ENCODE results near the gene GOLGA6A. TPM values are rescaled to one million over a fixed set of nuclear protein-coding genes. Genes with fewer than 3 reads are reported as not detected.

Gene GOLGA6A
- total and polyA plus RNA-seq, 8 donors, result not detected

- WGBS, 2 donors, result 38 to 47% methylated on average over 7 of the region's 7 CpGs
- peaks cover 0 to 8% (median 4%) of the 10 kb centered on the region in 4 donors for H3K27me3 ChIP-seq
- DNase-seq (no peak), ATAC-seq (no peak), FAIRE-seq (no peak)
- H3K4me1 ChIP-seq, result peaks cover 0 to 7% (median 4%) of the 10 kb centered on the region in 3 donors
- H3K27ac ChIP-seq, result no peak overlapping the region
- H3K36me3 ChIP-seq, result no peaks in the 10 kb centered on the region
- intact Hi-C loops (cut with DNase I), result loop anchor here (5.0 to 10.0 kb wide), 3 partner anchors 183 to 198 kb away; no protein-coding TSS in a partner anchor
- H3K4me3 ChIP-seq, result no peak overlapping the region
- no peak for TF ChIP-seq CTCF (IDR thresholded peaks at IDR 0.05)
- H3K9me3 ChIP-seq, result no peaks in the 10 kb centered on the region
Measured at GRCh38 chr15:74124759-74125158, 42.4 kb upstream of the GOLGA6A start.

- H3K27me3 ChIP-seq, result peaks cover 0 to 8% (median 4%) of the 10 kb centered on the region in 4 donors
- no peaks in the 10 kb centered on the region for H3K36me3 ChIP-seq
- H3K27ac ChIP-seq, result no peak overlapping the region
- H3K9me3 ChIP-seq, result no peaks in the 10 kb centered on the region
- ATAC-seq (no peak), FAIRE-seq (no peak), DNase-seq (no peak)
- WGBS, 2 donors, result 52 to 58% methylated on average over 3 of the region's 3 CpGs
- no peak for TF ChIP-seq CTCF (IDR thresholded peaks at IDR 0.05)
- H3K4me1 ChIP-seq, result peaks cover 0 to 7% (median 4%) of the 10 kb centered on the region in 3 donors
- H3K4me3 ChIP-seq, result no peak overlapping the region
- intact Hi-C loops (cut with DNase I), result loop anchor here (5.0 to 10.0 kb wide), 3 partner anchors 183 to 198 kb away; no protein-coding TSS in a partner anchor
Measured at GRCh38 chr15:74124196-74124595, 41.8 kb upstream of the GOLGA6A start.

- peaks cover 0 to 7% (median 4%) of the 10 kb centered on the region in 4 donors for H3K27me3 ChIP-seq
- DNase-seq, result no peak
Measured at GRCh38 chr15:74123658-74124057, 41.3 kb upstream of the GOLGA6A start.

GRCh38 chr15:74123131-74123429, 40.7 kb upstream of the GOLGA6A start:
- WGBS, 2 donors, result 42 to 46% methylated on average over 4 of the region's 4 CpGs
- peaks cover 0 to 6% (median 2%) of the 10 kb centered on the region in 3 donors for H3K4me1 ChIP-seq
- no peaks in the 10 kb centered on the region for H3K36me3 ChIP-seq
- no peak overlapping the region for H3K27ac ChIP-seq
- intact Hi-C loops (cut with DNase I), result loop anchor here (5.0 to 10.0 kb wide), 3 partner anchors 184 to 199 kb away; no protein-coding TSS in a partner anchor
- ATAC-seq (no peak), FAIRE-seq (no peak), DNase-seq (no peak)
- H3K9me3 ChIP-seq, result no peaks in the 10 kb centered on the region
- H3K27me3 ChIP-seq, result peaks cover 0 to 3% (median 1%) of the 10 kb centered on the region in 4 donors
- no peak for TF ChIP-seq CTCF (IDR thresholded peaks at IDR 0.05)
- H3K4me3 ChIP-seq, result no peak overlapping the region

More at GRCh38 chr15:74123658-74124057, 41.3 kb upstream of the GOLGA6A start:
- no peak for FAIRE-seq
- TF ChIP-seq CTCF (IDR thresholded peaks at IDR 0.05), result no peak
- intact Hi-C loops (cut with DNase I), result loop anchor here (5.0 to 10.0 kb wide), 3 partner anchors 184 to 199 kb away; no protein-coding TSS in a partner anchor
- Histone ChIP-seq H3K4me1 (peaks cover 0 to 7% (median 4%) of the 10 kb centered on the region in 3 donors), H3K27ac (no peak overlapping the region), H3K4me3 (no peak overlapping the region), H3K36me3 (no peaks in the 10 kb centered on the region), H3K9me3 (no peaks in the 10 kb centered on the region)
- no peak for ATAC-seq
- WGBS, 2 donors, result 51 to 59% methylated on average over 4 of the region's 4 CpGs

- intact Hi-C loops (cut with DNase I), result loop anchor here (5.0 to 10.0 kb wide), 3 partner anchors 185 to 200 kb away; no protein-coding TSS in a partner anchor
- no peak overlapping the region for H3K4me3 ChIP-seq
- 36 to 42% methylated on average over 5 of the region's 5 CpGs for WGBS, 2 donors
- no peak for TF ChIP-seq CTCF (IDR thresholded peaks at IDR 0.05)
- no peak overlapping the region for H3K27ac ChIP-seq
- ATAC-seq (no peak), DNase-seq (no peak), FAIRE-seq (no peak)
- no peaks in the 10 kb centered on the region for H3K36me3 ChIP-seq
- H3K27me3 ChIP-seq, result peaks cover 0 to 3% (median 0%) of the 10 kb centered on the region in 4 donors
- peaks cover 0 to under 1% (median 0%) of the 10 kb centered on the region in 3 donors for H3K4me1 ChIP-seq
- H3K9me3 ChIP-seq, result no peaks in the 10 kb centered on the region
Measured at GRCh38 chr15:74122403-74123130, 40.2 kb upstream of the GOLGA6A start.
